KBM-7 (cell line): ENCODE data around the gene RCSD1.

Experiments
- DNase-seq: peaks from one replicate; pipeline ENCODE4 v3.0.0-alpha.2; 2015
- in situ Hi-C: fragments of 300-500 bp; cut with MboI; formaldehyde crosslinking; loops from 2 replicates; pipeline ENCODE4 v1.14.3; 2020; ENCODE audit warnings: low sequenced_read_pairs, low pct_unique_long_range_greater_than_20kb, mixed read lengths

RCSD1 gene

GRCh38 chr1:167635156-167635648, 5.2 kb downstream of the RCSD1 start:
- DNase-seq, result no peak
- in situ Hi-C loops, result no loop called here

GRCh38 chr1:167635941-167636340, 5.9 kb downstream of the RCSD1 start:
- no peak for DNase-seq
- in situ Hi-C loops, result no loop called here

GRCh38 chr1:167638064-167638463, 8.0 kb downstream of the RCSD1 start:
- no peak for DNase-seq
- in situ Hi-C loops, result no loop called here

- in situ Hi-C loops, result no loop called here
Observed at GRCh38 chr1:167640051-167640450, 10.0 kb downstream of the RCSD1 start.

GRCh38 chr1:167641786-167642500, 11.9 kb downstream of the RCSD1 start:
- DNase-seq, result no peak
- in situ Hi-C loops, result no loop called here

More at GRCh38 chr1:167640051-167640450, 10.0 kb downstream of the RCSD1 start:
- DNase-seq, result no peak

- DNase-seq, result no peak
- in situ Hi-C loops, result no loop called here
Observed at GRCh38 chr1:167642501-167642826, 12.4 kb downstream of the RCSD1 start.

GRCh38 chr1:167643441-167643840, 13.4 kb downstream of the RCSD1 start:
- no peak for DNase-seq
- in situ Hi-C loops, result no loop called here

GRCh38 chr1:167644551-167644950, 14.5 kb downstream of the RCSD1 start:
- DNase-seq, result no peak
- in situ Hi-C loops, result no loop called here

GRCh38 chr1:167645140-167645541, 15.1 kb downstream of the RCSD1 start:
- no peak for DNase-seq
- in situ Hi-C loops, result no loop called here

GRCh38 chr1:167645625-167646414, 15.8 kb downstream of the RCSD1 start:
- DNase-seq, result no peak
- in situ Hi-C loops, result no loop called here

GRCh38 chr1:167648252-167648849, 18.3 kb downstream of the RCSD1 start:
- no peak for DNase-seq
- in situ Hi-C loops, result no loop called here

- in situ Hi-C loops, result no loop called here
- peak; percentile 75 for DNase-seq
Observed at GRCh38 chr1:167648978-167649744, 19.1 kb downstream of the RCSD1 start.

- in situ Hi-C loops, result no loop called here
- DNase-seq, result peak; percentile 80
Observed at GRCh38 chr1:167650269-167651160, 20.5 kb downstream of the RCSD1 start.

- in situ Hi-C loops, result no loop called here
- no peak for DNase-seq
Observed at GRCh38 chr1:167651161-167651693, 21.2 kb downstream of the RCSD1 start.

GRCh38 chr1:167654975-167655575, 25.0 kb downstream of the RCSD1 start:
- no peak for DNase-seq

GRCh38 chr1:167656657-167657056, 26.6 kb downstream of the RCSD1 start:
- in situ Hi-C loops, result no loop called here
- no peak for DNase-seq

More at GRCh38 chr1:167654975-167655575, 25.0 kb downstream of the RCSD1 start:
- in situ Hi-C loops, result no loop called here

GRCh38 chr1:167658574-167659328, 28.7 kb downstream of the RCSD1 start:
- peak; percentile 30 for DNase-seq
- in situ Hi-C loops, result no loop called here
